ENCODE results near the gene FAM114A2.
"Not testable (repeated sequence)": the region's sequence is repeated elsewhere in the genome, so short reads cannot be mapped to it uniquely, and the experiment has no call there.

Gene FAM114A2

DNA sequence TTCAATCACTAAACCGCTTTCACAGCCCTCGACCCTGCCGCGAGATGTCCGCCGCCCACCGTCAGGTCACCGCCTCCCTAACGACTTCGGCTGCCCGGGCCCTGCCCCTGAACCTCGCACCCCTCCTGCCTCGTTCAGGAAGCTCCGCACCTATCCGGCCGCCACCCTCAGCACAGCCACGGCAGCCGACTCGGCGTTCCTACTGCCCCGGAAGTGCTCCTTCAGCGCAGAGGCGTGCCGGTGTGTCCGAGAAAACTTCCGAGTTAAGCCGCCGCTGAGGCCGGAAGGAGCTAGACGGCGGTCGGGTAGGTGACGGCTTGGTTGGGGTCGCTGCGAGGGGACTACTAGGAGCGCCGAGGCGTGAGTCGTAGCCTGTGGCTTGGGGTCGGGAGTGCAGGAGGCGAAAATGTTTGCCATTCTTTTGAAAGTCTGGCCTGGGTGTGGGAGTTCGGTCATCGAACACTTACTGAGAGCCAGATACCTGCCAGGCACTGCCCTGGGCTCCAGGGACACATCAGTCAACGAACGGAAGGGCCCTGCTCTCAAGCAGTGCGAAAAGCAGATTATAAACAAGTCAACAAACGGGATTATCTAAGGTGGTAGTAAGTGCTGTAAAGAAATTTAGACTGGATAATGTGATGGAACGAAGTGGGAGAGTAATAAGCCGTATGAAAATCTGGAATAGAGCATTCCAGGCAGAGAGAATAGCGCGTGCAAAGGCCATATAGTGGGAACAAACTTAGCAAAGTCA, at the start of gene FAM114A2, which contains the start of gene MFAP3:
Gene FAM114A2, minus strand, starts transcription at position 204 of the 751 bp plus-strand sequence. CDS start 3,957 bp downstream, outside the sequence.
Gene MFAP3, plus strand, starts transcription at position 261 of the 751 bp plus-strand sequence. CDS start 10,756 bp downstream, outside the sequence.
- Mint-ChIP-seq H3K4me3 (peak within 1 kb of the TSS; percentile 97), H3K9me3 (no peaks in the 10 kb centered on the region), H3K4me1 (peaks cover 74% of the 10 kb centered on the region), H3K36me3 (ENCODE audit: low read depth) (peaks cover 11% of the 10 kb centered on the region), H3K27ac (peak within 1 kb of the TSS; percentile 99), H3K27me3 (no peaks in the 10 kb centered on the region)
- DNase-seq (peak; percentile 87), ATAC-seq (peak; percentile 100)

- peaks cover 6% of the 10 kb centered on the region for H3K27me3 Mint-ChIP-seq
- H3K9me3 Mint-ChIP-seq = no peaks in the 10 kb centered on the region
- no peaks in the 10 kb centered on the region for H3K4me1 Mint-ChIP-seq
- H3K4me3 Mint-ChIP-seq = no peak overlapping the region
- H3K27ac Mint-ChIP-seq = no peak overlapping the region
- DNase-seq (no peak), ATAC-seq (no peak)
- H3K36me3 Mint-ChIP-seq (ENCODE audit: low read depth) = no peaks in the 10 kb centered on the region
Observed at GRCh38 chr5:154087260-154087659, 48.5 kb upstream of the FAM114A2 start.

DNA sequence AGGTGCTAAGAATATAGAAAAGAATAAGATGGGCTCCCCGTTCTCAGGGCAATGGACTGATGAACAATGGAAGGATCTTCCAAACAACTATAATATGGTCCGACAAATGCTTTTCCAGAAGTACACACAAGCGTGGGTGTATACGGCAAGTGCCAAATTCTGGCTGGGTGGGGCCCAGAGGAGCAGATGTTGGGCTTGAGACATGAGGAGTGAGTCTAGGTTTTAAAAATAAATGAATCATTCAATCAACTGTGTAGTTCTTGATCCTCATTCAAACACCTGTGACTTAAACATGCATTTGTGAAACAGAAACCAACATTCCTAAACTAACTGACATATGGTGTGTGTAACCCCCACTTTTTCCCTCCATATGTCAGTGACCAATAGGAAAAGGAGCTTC, 47.9 kb upstream of the FAM114A2 start:
- H3K4me3 Mint-ChIP-seq = no peak overlapping the region
- DNase-seq = no peak
- no peak for ATAC-seq
- no peaks in the 10 kb centered on the region for H3K36me3 Mint-ChIP-seq (ENCODE audit: low read depth)
- H3K4me1 Mint-ChIP-seq = no peaks in the 10 kb centered on the region
- no peaks in the 10 kb centered on the region for H3K9me3 Mint-ChIP-seq
- H3K27ac Mint-ChIP-seq = no peak overlapping the region
- peaks cover 6% of the 10 kb centered on the region for H3K27me3 Mint-ChIP-seq

GRCh38 chr5:154086146-154086545, 47.4 kb upstream of the FAM114A2 start:
- Mint-ChIP-seq H3K9me3 (no peaks in the 10 kb centered on the region), H3K4me3 (no peak overlapping the region), H3K36me3 (ENCODE audit: low read depth) (no peaks in the 10 kb centered on the region), H3K27me3 (peaks cover 6% of the 10 kb centered on the region), H3K27ac (no peak overlapping the region), H3K4me1 (no peaks in the 10 kb centered on the region)
- DNase-seq (no peak), ATAC-seq (no peak)

- Mint-ChIP-seq H3K9me3 (no peaks in the 10 kb centered on the region), H3K27me3 (peaks cover 4% of the 10 kb centered on the region), H3K27ac (no peak overlapping the region), H3K36me3 (ENCODE audit: low read depth) (no peaks in the 10 kb centered on the region), H3K4me3 (no peak overlapping the region), H3K4me1 (no peaks in the 10 kb centered on the region)
- no peak for ATAC-seq
- no peak for DNase-seq
Observed at GRCh38 chr5:154084062-154084639, 45.4 kb upstream of the FAM114A2 start.

DNA sequence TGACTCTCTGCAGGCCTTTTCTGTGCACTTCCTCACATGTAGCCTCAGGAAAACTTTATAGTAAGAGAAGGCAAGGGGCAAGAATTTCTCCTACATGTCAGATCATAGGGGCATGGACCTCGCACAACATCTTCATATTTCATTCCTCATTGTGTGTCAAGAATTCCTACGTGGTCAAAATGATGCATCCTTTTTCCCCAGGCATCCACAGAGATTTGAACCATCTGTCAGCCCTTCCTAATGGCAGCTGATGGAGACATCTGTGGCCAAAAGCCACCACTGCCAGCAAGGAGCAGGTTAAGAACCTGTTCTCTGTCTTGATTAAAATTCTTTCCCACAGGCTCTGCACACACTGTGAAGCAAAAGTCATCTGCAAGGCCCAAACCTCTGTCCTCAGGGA, 42.5 kb upstream of the FAM114A2 start:
- ATAC-seq (no peak), DNase-seq (no peak)
- H3K9me3 Mint-ChIP-seq = no peaks in the 10 kb centered on the region
- H3K27me3 Mint-ChIP-seq = no peaks in the 10 kb centered on the region
- no peaks in the 10 kb centered on the region for H3K36me3 Mint-ChIP-seq (ENCODE audit: low read depth)
- peaks cover 7% of the 10 kb centered on the region for H3K4me1 Mint-ChIP-seq
- no peak overlapping the region for H3K27ac Mint-ChIP-seq
- H3K4me3 Mint-ChIP-seq = no peak overlapping the region

GRCh38 chr5:154078272-154078671, 39.6 kb upstream of the FAM114A2 start:
- no peak for ATAC-seq
- peaks cover 25% of the 10 kb centered on the region for H3K4me1 Mint-ChIP-seq
- no peaks in the 10 kb centered on the region for H3K36me3 Mint-ChIP-seq (ENCODE audit: low read depth)
- no peaks in the 10 kb centered on the region for H3K27me3 Mint-ChIP-seq
- H3K9me3 Mint-ChIP-seq = no peaks in the 10 kb centered on the region
- no peak for DNase-seq
- H3K4me3 Mint-ChIP-seq = no peak overlapping the region
- H3K27ac Mint-ChIP-seq = no peak overlapping the region

GRCh38 chr5:154077696-154078095, 39.0 kb upstream of the FAM114A2 start:
- Mint-ChIP-seq H3K4me3 (no peak overlapping the region), H3K36me3 (ENCODE audit: low read depth) (no peaks in the 10 kb centered on the region), H3K27me3 (no peaks in the 10 kb centered on the region), H3K9me3 (no peaks in the 10 kb centered on the region), H3K27ac (no peak overlapping the region), H3K4me1 (peaks cover 25% of the 10 kb centered on the region)
- no peak for DNase-seq
- ATAC-seq = no peak

DNA sequence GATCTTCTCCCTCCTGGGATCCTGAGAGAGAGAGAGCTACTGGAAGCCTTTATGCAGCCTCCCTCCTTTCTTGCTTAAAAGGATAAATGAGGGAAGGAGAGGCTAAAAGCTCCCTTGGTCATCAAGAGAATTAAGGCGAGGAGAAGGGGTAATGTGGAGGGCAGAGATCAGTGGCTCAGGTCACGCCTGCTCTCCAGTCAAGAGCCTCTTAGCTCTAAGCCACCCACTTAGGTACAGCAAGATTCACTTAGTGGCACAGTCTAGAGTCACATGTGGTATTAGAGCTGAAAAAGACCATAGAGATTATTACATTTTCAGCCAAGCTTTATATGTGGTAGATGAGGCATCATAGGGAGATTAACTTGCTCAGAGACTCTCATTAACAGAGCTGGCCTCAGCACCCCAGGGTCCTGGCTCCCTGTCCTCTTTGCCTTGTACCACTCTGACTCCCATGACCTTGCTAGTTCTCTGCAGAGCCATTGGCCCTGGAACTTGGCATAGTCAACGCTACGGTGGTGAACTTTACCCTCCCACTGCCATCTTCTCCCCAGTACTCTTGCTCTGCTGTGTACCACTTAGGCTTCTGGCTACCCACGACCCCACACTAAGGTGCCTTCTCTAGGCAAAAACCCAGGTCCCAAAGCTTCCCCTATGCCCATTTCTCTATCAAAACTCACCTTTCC, 37.7 kb upstream of the FAM114A2 start:
- DNase-seq (no peak), ATAC-seq (no peak)
- Mint-ChIP-seq H3K36me3 (ENCODE audit: low read depth) (no peaks in the 10 kb centered on the region), H3K4me3 (no peak overlapping the region), H3K27me3 (peaks cover 3% of the 10 kb centered on the region), H3K9me3 (no peaks in the 10 kb centered on the region), H3K4me1 (peaks cover 37% of the 10 kb centered on the region), H3K27ac (no peak overlapping the region)

GRCh38 chr5:154072414-154073171, 33.9 kb upstream of the FAM114A2 start:
- H3K9me3 Mint-ChIP-seq = no peaks in the 10 kb centered on the region
- peak; percentile 85 for DNase-seq
- H3K27me3 Mint-ChIP-seq = peaks cover 9% of the 10 kb centered on the region
- H3K36me3 Mint-ChIP-seq (ENCODE audit: low read depth) = no peaks in the 10 kb centered on the region
- no peak overlapping the region for H3K4me3 Mint-ChIP-seq
- H3K4me1 Mint-ChIP-seq = peaks cover 38% of the 10 kb centered on the region
- H3K27ac Mint-ChIP-seq = no peak overlapping the region
- ATAC-seq = peak; percentile 84

DNA sequence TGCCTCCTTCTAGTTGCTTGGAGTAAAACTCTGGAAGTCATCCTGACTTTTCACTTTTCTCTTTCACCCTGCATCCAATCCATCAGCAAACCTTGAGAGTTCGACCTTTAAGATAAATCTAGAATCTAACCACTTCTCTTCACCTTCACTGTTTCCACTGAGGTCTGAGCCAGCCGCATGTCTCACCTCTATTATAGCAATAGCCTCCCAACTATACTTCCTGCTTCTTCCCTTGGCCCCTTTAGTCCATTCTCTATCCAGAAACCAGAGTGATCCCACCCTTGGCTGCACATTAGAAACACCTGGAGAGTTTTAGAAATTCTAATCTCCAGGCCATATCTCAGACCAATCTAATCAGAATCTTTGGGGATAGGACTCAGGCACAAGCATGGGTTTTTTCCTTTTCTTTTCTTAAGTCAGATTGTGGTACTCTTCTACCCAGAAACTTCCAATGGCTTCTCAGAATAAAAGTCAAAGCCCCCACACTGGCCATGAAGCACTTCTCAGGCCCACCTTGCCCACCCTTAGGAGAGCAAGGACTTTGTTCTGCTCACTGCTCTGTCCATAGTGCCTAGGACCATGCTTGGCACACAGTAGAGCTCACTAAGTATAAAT, 33.2 kb upstream of the FAM114A2 start:
- no peak overlapping the region for H3K4me3 Mint-ChIP-seq
- H3K27me3 Mint-ChIP-seq = peaks cover 9% of the 10 kb centered on the region
- H3K9me3 Mint-ChIP-seq = no peaks in the 10 kb centered on the region
- H3K4me1 Mint-ChIP-seq = peaks cover 35% of the 10 kb centered on the region
- no peak for DNase-seq
- ATAC-seq = peak; percentile 51
- H3K27ac Mint-ChIP-seq = peak overlapping the region; percentile 71
- no peaks in the 10 kb centered on the region for H3K36me3 Mint-ChIP-seq (ENCODE audit: low read depth)

DNA sequence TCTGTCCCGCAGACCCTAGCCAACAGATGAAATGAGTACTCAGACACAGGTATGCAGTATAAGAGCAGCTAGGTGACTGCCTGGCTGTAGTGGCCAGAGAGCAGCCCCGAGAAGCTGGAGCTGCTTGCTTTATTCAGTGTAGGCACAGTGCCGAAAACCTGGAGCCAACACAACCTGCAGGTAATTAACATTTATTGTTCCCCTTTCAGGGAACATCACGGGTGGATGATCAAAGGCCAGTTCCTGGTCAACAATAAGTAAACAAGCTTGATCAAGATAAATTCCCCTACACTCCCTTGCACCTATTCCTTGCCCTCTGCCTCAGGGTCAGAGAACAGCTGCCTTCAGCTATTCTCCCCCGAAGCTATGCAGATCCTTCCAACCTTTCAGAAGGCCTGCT, 31.1 kb upstream of the FAM114A2 start:
- H3K36me3 Mint-ChIP-seq (ENCODE audit: low read depth); H3K27ac Mint-ChIP-seq; ATAC-seq; H3K27me3 Mint-ChIP-seq; H3K4me3 Mint-ChIP-seq; DNase-seq; H3K9me3 Mint-ChIP-seq: not testable (repeated sequence)
- peaks cover 20% of the 10 kb centered on the region for H3K4me1 Mint-ChIP-seq

GRCh38 chr5:154065971-154066370, 27.3 kb upstream of the FAM114A2 start:
- DNase-seq = no peak
- Mint-ChIP-seq H3K4me1 (no peaks in the 10 kb centered on the region), H3K27me3 (peaks cover 3% of the 10 kb centered on the region)

GRCh38 chr5:154063372-154063771, 24.7 kb upstream of the FAM114A2 start:
- ATAC-seq (no peak), DNase-seq (no peak)
- no peak overlapping the region for H3K27ac Mint-ChIP-seq
- H3K9me3 Mint-ChIP-seq = no peaks in the 10 kb centered on the region
- no peak overlapping the region for H3K4me3 Mint-ChIP-seq
- peaks cover 9% of the 10 kb centered on the region for H3K4me1 Mint-ChIP-seq
- no peaks in the 10 kb centered on the region for H3K27me3 Mint-ChIP-seq
- H3K36me3 Mint-ChIP-seq (ENCODE audit: low read depth) = no peaks in the 10 kb centered on the region

More at GRCh38 chr5:154065971-154066370, 27.3 kb upstream of the FAM114A2 start:
- no peaks in the 10 kb centered on the region for H3K9me3 Mint-ChIP-seq
- ATAC-seq = no peak
- no peaks in the 10 kb centered on the region for H3K36me3 Mint-ChIP-seq (ENCODE audit: low read depth)
- H3K27ac Mint-ChIP-seq = no peak overlapping the region
- H3K4me3 Mint-ChIP-seq = no peak overlapping the region
